Type B pancreatic cell (in vitro differentiated cells): Measurements from ENCODE around the gene KPNA6. TPM values are rescaled to one million over a fixed set of nuclear protein-coding genes. Genes with fewer than 3 reads are reported as not detected.
"Not testable (repeated sequence)": the region's sequence is repeated elsewhere in the genome, so short reads cannot be mapped to it uniquely, and the experiment has no call there.

Source experiments
- DNase-seq: peaks from one replicate; pipeline ENCODE4 v3.0.0; 2021; ENCODE audit warnings: mixed read lengths; ENCODE audit not compliant: unreplicated experiment; ENCODE audit errors: extremely low spot score
- H3K27ac Mint-ChIP-seq: 2 replicates; pipeline ENCODE4 v1.8.0; 2021; ENCODE audit warnings: mild to moderate bottlenecking, mixed read lengths
- H3K27me3 Mint-ChIP-seq: 2 replicates; pipeline ENCODE4 v1.8.0; 2021; ENCODE audit warnings: mixed read lengths
- H3K36me3 Mint-ChIP-seq: 2 replicates; pipeline ENCODE4 v1.8.0; 2021; ENCODE audit warnings: mixed read lengths
- H3K4me1 Mint-ChIP-seq: one replicate; pipeline ENCODE4 v1.8.0; 2021; ENCODE audit warnings: mixed read lengths; ENCODE audit not compliant: unreplicated experiment
- H3K4me3 Mint-ChIP-seq: 2 replicates; pipeline ENCODE4 v1.8.0; 2021; ENCODE audit warnings: mild to moderate bottlenecking, mixed read lengths
- H3K9me3 Mint-ChIP-seq: 2 replicates; pipeline ENCODE4 v1.8.0; 2021; ENCODE audit warnings: mixed read lengths
- total RNA-seq: library from RNA; stranded (reverse); gene quantifications from 2 replicates; pipeline ENCODE4 v1.2.1, GENCODE V29; 2021; ENCODE audit warnings: low replicate concordance
- TF ChIP-seq, protein P1 (sequence below): fragments of 200-600 bp; sonication (generic); conservative IDR thresholded peaks from 2 replicates; pipeline ENCODE4 v1.5.0; 2021; ENCODE audit warnings: antibody characterized with exemption, mild to moderate bottlenecking

Gene KPNA6
- total RNA-seq, 1 donor from 2014 or later: 76.2 TPM

DNA sequence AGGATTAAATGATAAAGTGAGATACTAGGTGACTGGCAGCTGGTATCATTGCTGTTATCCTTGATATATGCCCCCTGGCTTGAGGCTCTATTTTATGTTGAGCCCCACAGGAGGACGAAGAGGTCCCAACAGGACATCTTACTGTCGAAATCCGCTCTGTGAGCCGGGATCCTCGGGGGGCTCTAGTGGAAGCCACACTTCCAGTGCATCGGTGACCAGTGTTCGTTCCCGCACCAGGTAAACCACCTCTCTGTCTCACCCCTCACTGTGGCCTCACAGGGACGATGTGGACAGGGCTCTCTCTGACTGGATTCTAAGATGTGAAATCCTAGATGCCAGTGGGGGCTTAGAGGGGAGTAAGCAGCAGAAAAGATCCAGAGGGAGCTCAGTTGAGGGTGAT, 33.0 kb upstream of the KPNA6 start:
- H3K9me3 Mint-ChIP-seq: no peaks in the 10 kb centered on the region
- H3K4me1 Mint-ChIP-seq: peaks cover 18% of the 10 kb centered on the region
- H3K36me3 Mint-ChIP-seq: peaks cover 7% of the 10 kb centered on the region
- no peak overlapping the region for H3K27ac Mint-ChIP-seq
- peak overlapping the region; percentile 43 for H3K4me3 Mint-ChIP-seq
- TF ChIP-seq, protein P1, sequence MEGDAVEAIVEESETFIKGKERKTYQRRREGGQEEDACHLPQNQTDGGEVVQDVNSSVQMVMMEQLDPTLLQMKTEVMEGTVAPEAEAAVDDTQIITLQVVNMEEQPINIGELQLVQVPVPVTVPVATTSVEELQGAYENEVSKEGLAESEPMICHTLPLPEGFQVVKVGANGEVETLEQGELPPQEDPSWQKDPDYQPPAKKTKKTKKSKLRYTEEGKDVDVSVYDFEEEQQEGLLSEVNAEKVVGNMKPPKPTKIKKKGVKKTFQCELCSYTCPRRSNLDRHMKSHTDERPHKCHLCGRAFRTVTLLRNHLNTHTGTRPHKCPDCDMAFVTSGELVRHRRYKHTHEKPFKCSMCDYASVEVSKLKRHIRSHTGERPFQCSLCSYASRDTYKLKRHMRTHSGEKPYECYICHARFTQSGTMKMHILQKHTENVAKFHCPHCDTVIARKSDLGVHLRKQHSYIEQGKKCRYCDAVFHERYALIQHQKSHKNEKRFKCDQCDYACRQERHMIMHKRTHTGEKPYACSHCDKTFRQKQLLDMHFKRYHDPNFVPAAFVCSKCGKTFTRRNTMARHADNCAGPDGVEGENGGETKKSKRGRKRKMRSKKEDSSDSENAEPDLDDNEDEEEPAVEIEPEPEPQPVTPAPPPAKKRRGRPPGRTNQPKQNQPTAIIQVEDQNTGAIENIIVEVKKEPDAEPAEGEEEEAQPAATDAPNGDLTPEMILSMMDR: no peak
- no peaks in the 10 kb centered on the region for H3K27me3 Mint-ChIP-seq
- no peak for DNase-seq

DNA sequence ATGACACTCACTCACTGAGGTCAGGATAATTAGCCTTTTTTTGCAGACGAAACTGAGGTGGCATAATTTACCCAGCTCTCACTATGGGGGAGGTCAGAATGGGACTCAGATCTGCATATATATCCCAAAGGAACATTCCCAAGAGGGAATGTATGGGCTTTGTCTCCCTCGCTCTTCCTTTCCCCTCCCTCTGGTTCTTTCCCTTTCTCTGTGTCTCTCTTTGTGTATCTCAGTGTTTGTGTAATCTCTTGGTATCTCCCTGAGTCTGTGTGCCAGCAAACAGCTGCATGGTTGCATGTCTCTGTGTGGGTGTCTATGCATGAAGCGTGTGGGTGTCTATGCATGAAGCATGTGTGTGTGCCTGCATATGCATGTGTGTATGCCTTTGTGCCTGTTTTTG, 30.4 kb upstream of the KPNA6 start:
- peaks cover 12% of the 10 kb centered on the region for H3K4me1 Mint-ChIP-seq
- peaks cover 13% of the 10 kb centered on the region for H3K36me3 Mint-ChIP-seq
- no peak for DNase-seq
- no peaks in the 10 kb centered on the region for H3K27me3 Mint-ChIP-seq
- peak overlapping the region; percentile 26 for H3K4me3 Mint-ChIP-seq
- no peaks in the 10 kb centered on the region for H3K9me3 Mint-ChIP-seq
- H3K27ac Mint-ChIP-seq: no peak overlapping the region
- TF ChIP-seq, protein P1: no peak

DNA sequence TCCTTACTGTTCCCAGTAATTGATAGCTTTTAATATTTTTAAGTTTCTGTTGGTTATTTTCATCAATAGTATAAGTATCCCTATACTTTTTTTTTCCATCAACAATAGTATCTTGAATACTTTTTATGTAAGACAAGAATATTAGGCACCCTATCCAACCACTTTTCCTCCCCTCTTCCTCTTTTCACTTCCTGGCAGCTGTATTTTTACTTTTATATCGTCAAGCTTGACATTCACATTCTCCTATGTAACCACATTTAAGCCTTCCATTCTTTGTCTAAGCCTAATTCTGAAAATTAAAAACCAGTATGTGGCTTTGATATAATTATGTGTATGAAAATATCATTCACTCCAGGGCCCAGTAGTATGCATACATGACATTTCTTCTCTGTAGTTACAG, 25.8 kb upstream of the KPNA6 start:
- H3K4me1 Mint-ChIP-seq: no peaks in the 10 kb centered on the region
- TF ChIP-seq, protein P1: no peak
- peaks cover 34% of the 10 kb centered on the region for H3K36me3 Mint-ChIP-seq
- DNase-seq: no peak
- no peaks in the 10 kb centered on the region for H3K9me3 Mint-ChIP-seq
- no peak overlapping the region for H3K27ac Mint-ChIP-seq
- no peak overlapping the region for H3K4me3 Mint-ChIP-seq
- H3K27me3 Mint-ChIP-seq: no peaks in the 10 kb centered on the region

DNA sequence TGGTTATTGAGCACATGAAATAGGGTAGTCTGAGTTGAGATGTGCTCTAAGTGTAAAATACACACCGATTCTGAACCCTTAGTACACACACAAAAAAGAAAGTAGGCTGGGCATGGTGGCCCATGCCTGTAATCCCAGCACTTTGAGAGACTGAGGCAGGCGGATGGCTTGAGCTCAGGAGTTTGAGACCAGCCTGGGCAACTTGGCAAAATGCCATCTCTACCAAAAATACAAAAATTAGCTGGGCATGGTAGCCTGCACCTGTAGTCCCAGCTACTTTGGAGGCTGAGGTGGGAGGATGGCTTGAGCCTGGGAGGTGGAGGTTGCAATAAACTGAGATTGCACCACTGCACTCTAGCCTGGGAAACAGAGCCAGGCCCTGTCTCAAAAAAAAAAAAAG, 21.5 kb upstream of the KPNA6 start:
- DNase-seq, H3K9me3 Mint-ChIP-seq, H3K27me3 Mint-ChIP-seq, H3K4me3 Mint-ChIP-seq, H3K27ac Mint-ChIP-seq, H3K4me1 Mint-ChIP-seq: not testable (repeated sequence)
- peaks cover 32% of the 10 kb centered on the region for H3K36me3 Mint-ChIP-seq

DNA sequence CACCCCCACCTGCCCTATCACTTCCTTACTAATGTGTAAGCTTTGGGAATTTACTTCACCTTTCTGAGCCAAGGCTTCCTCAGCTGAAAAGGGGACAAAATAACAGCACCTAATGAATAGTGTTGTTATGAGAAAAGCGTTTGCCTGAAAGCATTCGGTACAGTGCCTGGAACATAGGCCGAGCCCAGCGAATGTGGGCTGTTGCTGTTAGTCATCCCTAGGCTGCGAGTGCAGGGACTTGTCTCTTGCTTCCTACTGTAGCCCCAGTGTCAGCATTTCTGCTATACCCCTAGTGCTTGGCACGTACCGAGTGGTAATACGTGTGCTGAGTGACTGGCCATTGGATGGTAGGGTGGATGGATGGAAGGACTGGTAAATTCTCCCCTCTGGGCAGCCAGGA, 16.7 kb upstream of the KPNA6 start:
- H3K27me3 Mint-ChIP-seq: no peaks in the 10 kb centered on the region
- H3K9me3 Mint-ChIP-seq: no peaks in the 10 kb centered on the region
- no peak overlapping the region for H3K27ac Mint-ChIP-seq
- TF ChIP-seq, protein P1: no peak
- peaks cover 15% of the 10 kb centered on the region for H3K36me3 Mint-ChIP-seq
- DNase-seq: no peak
- no peak overlapping the region for H3K4me3 Mint-ChIP-seq
- H3K4me1 Mint-ChIP-seq: no peaks in the 10 kb centered on the region

DNA sequence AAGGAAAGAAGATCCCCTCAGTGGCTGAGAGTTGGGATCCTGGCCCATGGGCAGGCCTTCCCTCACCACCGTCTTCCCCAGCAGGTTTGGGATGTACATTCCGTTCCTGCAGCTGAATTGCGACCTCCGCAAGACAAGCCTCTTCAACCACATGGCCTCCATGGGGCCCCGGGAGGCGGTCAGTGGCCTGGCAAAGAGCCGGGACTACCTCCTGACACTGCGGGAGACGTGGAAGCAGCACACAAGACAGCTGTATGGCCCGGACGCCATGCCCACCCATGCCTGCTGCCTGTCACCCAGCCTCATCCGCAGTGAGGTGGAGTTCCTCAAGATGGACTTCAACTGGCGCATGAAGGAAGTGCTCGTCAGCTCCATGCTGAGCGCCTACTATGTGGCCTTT, 16.3 kb upstream of the KPNA6 start:
- no peaks in the 10 kb centered on the region for H3K9me3 Mint-ChIP-seq
- no peaks in the 10 kb centered on the region for H3K27me3 Mint-ChIP-seq
- TF ChIP-seq, protein P1: no peak
- H3K4me1 Mint-ChIP-seq: no peaks in the 10 kb centered on the region
- no peak for DNase-seq
- H3K36me3 Mint-ChIP-seq: peaks cover 13% of the 10 kb centered on the region
- no peak overlapping the region for H3K27ac Mint-ChIP-seq
- no peak overlapping the region for H3K4me3 Mint-ChIP-seq
